GM21381 (cell line): Measurements from ENCODE around the gene ITGAE.
"Not testable (repeated sequence)": the region's sequence is repeated elsewhere in the genome, so short reads cannot be mapped to it uniquely, and the experiment has no call there.

Experiments
- ATAC-seq: cut with Tn5 transposase; IDR thresholded peaks from one replicate; pipeline ENCODE4 v1.9.1; 2021; ENCODE audit warnings: mild to moderate bottlenecking, moderate library complexity; ENCODE audit not compliant: unreplicated experiment

Gene ITGAE

DNA sequence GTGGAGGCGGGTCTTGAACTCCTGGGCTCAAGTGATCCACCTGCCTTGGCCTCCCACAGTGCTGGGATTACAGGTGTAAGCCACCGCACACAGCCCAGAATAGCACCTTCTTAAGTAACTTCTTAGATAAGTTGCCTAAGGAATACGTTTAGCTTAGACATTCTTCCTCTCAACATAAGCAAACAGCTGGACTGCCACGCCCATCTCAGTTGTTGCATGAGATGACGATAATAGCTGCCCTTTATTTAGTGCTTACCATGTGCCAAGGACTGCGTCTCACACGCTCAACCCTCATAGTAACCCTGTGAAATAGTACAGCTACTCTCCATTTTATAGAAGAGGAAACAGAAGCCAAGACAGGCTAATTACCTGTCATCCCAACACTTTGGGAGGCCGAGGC lies 65.5 kb downstream of the ITGAE start:
- ATAC-seq, result no peak

DNA sequence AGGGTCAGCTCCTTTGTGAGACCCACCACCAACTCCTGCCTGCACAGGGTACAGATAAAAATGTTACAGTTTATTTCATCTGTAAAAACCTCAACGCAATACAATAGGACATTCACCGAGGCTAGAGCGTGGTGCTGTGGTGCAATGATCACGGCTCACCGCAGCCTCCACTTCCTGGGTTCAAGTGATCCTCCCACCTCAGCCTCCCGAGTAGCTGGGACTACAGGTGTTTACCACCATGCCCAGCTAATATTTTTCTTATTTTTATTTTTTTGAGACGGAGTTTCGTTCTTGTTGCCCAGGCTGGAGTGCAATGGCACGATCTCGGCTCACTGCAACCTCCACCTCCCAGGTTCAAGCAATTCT lies 66.1 kb downstream of the ITGAE start:
- ATAC-seq, result not testable (repeated sequence)

DNA sequence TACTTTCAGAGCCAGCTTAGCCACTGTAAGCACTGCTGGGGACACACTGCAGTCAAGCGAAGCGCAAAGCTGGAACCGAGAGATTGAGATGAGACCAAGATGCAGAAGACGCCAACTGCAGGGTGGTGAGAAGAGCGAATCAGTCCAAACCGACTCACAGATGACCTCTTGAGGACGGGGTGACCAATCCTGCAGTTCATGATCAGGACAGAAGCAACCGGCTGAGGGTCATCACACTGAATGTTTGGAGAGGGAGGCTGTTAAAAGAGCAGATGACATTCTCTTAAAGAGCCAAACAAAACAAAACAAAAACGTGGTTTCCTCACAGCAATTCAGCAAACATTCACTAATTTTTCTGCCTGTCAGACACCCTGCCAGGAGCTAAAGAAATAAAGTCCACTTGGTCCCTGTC lies 68.8 kb downstream of the ITGAE start:
- ATAC-seq, result no peak

GRCh38 chr17:3730881-3731429 lies 70.0 kb downstream of the ITGAE start:
- ATAC-seq, result no peak

DNA sequence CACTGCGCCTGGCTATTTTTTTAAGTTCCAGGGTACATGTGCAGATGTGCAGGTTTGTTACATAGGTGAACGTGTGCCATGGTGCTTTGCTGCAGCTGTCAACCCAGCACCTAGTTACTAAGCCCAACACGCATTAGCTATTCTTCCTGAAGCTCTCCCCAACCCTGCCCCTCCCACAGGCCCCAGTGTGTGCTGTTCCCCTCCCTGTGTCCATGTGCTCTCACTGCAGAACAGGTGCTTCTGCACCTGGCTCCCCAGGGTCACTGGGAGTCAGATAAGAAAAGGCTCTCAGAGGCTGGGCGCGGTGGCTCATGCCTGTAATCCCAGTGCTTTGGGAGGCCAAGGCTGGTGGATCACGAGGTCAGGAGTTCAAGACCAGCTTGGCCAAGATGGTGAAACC lies 71.1 kb downstream of the ITGAE start:
- ATAC-seq, result no peak

DNA sequence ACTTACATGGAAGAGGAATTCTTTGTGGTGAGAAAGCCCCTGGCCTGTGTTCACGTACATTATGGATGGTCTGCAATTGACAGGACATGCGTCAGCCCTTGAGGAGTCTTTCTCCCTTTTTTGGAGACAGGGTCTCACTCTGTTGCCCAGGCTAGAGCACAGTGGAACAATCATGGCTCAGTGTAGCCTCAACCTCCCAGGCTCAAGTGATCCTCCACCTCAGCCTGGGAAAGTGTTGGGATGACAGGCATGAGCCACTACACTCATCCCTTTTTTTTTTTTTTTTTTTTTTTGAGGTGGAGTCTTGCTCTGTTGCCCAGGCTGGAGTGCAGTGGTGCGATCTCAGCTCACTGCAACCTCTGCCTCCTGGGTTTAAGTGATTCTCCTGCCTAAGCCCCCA lies 72.9 kb downstream of the ITGAE start:
- not testable (repeated sequence) for ATAC-seq

- no peak for ATAC-seq
These were observed 73.9 kb downstream of the ITGAE start for GRCh38 chr17:3727041-3727440.

DNA sequence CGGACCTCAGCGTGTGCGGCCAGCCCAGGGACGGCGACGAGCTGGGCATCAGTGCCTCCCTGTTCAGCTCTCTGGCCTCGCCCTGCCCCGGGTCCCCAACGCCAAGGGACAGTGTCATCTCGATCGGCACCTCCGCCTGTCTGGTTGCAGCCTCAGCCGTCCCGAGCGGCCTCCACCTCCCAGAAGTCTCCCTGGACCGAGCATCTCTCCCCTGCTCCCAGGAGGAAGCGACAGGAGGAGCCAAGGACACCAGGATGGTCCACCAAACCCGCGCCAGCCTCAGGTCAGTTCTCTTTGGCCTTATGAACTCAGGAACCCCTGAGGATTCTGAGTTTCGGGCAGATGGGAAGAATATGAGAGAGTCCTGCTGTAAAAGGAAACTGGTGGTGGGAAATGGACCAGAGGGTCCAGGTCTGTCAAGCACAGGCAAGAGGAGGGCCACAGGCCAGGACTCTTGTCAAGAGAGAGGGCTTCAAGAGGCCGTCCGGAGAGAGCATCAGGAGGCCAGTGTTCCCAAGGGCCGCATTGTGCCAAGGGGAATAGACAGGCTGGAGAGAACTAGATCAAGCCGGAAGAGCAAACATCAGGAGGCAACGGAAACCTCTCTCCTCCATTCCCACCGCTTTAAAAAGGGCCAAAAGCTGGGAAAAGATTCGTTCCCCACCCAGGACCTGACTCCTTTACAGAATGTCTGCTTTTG lies 76.5 kb downstream of the ITGAE start:
- ATAC-seq, result no peak

DNA sequence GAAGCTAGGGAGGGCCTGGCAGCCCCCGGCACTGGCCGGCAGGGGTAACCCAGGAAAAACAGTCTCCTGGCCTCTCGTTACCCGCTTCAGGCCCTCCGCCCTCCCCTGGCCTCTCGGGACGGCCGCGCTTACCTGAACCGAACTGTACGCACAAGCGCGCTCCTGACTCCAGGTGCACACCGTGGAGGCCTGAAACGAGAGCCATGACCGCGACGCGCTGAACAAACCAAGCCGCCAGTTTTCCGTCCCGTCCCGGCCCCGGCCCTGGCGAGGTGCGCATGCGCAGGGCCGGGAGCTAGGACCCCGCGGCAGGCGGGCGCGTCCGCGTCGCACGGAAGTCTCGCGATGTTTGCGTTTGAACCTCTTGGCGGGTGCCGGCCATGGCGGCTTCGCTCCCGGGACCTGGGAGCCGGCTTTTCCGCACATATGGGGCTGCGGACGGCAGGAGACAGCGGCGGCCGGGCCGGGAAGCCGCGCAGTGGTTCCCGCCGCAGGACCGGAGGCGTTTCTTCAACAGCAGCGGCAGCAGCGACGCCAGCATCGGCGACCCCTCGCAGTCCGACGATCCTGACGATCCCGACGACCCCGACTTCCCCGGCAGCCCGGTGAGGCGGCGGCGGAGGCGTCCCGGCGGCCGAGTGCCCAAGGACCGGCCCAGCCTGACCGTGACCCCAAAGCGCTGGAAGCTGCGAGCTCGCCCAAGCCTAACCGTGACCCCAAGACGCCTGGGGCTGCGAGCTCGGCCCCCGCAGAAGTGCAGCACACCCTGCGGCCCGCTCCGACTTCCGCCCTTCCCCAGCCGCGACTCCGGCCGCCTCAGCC lies 77.2 kb downstream of the ITGAE start, which contains the start of gene HASPIN:
Gene HASPIN (plus strand): TSS at position 348 of the 822 bp plus-strand sequence. CDS start 33 bp downstream, at position 381.
- peak; percentile 89 for ATAC-seq

- ATAC-seq, result no peak
These were observed 77.8 kb downstream of the ITGAE start for GRCh38 chr17:3723188-3723555.

GRCh38 chr17:3722716-3723115 lies 78.3 kb downstream of the ITGAE start:
- no peak for ATAC-seq

GRCh38 chr17:3719265-3719664 lies 81.7 kb downstream of the ITGAE start:
- ATAC-seq, result no peak

DNA sequence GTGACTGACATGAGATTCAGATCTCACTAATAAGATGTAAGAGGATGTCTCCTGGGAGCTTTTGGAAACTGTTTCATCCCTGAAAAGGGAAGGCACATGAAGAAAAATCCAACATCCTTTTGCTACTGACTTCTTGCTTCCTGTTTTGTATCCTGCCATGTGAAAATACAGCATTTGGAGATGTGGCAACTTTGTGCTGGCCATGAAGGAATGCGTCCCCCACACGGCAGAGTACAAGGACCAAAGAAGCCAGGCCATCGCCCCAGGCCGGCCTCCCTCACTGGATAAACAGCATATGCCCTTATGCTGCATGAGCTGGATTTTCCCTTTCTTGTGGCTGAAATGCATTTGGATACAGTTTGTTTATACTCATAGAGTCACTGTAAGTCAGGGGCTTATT lies 82.8 kb downstream of the ITGAE start:
- ATAC-seq, result no peak

DNA sequence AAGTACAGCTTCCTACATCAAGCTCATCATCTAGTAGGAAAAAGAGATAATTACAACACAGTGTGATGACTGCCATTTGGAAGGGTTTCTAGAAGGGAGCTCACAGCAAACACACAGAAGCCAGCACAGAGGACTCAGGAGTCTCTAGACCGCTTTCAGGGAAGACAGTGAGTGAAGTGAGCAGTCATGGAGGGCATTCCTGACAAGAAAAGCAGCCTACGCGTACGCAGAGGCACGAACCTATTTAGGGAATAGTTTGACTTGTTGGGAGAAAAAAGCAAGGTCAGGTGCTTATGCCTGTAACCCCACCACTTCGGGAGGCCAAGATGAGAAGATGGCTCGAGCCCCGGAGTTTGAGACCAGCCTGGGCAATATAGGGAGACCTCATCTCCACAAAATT lies 85.7 kb downstream of the ITGAE start:
- no peak for ATAC-seq

DNA sequence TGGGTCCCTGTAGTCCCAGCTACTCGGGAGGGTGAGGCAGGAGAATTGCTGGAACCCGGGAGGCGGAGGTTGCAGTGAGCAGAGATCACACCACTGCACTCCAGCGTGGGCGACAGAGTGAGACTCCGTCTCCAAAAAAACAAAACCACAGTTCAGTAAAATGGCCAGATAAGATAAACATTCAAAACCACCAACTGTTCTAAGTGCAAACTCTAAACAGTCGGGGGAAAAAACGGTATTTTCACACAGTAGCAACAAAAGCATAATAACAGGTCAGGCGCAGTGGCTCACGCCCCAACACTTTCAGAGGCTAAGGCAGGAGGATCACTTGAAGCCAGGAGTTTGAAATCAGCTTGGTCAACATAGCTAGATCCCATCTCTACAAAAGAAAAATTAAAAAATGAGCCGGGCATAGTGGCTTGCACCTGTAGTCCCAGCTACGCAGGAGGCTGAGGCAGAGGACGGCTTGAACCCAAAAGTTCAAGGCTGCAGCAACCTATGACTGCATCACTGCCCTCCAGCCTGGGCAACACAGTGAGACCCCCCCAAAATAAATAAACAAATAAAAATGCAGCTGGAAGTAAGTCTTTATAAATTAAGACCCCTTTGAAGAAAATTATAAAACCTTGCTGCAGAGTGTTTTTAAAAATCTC lies 88.1 kb downstream of the ITGAE start:
- no peak for ATAC-seq

GRCh38 chr17:3710951-3711383 lies 90.0 kb downstream of the ITGAE start:
- peak; percentile 88 for ATAC-seq

- no peak for ATAC-seq
These were observed 92.6 kb downstream of the ITGAE start for GRCh38 chr17:3708366-3708765.

GRCh38 chr17:3705718-3705984 lies 95.3 kb downstream of the ITGAE start:
- ATAC-seq, result not testable (repeated sequence)

GRCh38 chr17:3704931-3705717 lies 95.9 kb downstream of the ITGAE start:
- ATAC-seq, result no peak

DNA sequence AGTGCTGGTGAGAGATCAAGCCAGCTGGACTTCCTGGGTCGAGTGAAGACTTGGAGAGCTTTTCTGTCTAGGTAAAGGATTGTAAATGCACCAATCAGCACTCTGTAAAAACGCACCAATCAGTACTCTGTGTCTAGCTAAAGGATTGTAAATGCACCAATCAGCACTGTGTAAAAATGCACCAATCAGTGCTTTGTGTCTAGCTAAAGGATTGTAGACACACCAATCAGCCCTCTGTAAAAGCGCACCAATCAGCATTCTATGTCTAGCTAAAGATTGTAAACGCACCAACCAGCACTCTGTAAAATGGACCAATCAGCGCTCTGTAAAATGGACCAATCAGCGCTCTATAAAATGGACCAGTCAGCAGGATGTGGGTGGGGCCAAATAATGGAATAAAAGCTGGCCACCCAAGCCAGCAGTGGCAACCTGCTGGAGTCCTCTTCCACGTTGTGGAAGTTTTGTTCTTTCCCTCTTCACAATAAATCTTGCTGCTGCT lies 98.9 kb downstream of the ITGAE start:
- ATAC-seq, result not testable (repeated sequence)

GRCh38 chr17:3699951-3700350 lies 101.0 kb downstream of the ITGAE start:
- ATAC-seq, result no peak
